ENCODE results near the gene HES2. TPM values are rescaled to one million over a fixed set of nuclear protein-coding genes. Genes with fewer than 3 reads are reported as not detected.

Gene HES2
- total and polyA plus RNA-seq, 9 of the 15 experiments (the other 6 are each of a cell fraction or from before 2014, with no cell fraction given), result 0.05 to 0.18 (median 0.07) TPM; not detected in 4

DNA sequence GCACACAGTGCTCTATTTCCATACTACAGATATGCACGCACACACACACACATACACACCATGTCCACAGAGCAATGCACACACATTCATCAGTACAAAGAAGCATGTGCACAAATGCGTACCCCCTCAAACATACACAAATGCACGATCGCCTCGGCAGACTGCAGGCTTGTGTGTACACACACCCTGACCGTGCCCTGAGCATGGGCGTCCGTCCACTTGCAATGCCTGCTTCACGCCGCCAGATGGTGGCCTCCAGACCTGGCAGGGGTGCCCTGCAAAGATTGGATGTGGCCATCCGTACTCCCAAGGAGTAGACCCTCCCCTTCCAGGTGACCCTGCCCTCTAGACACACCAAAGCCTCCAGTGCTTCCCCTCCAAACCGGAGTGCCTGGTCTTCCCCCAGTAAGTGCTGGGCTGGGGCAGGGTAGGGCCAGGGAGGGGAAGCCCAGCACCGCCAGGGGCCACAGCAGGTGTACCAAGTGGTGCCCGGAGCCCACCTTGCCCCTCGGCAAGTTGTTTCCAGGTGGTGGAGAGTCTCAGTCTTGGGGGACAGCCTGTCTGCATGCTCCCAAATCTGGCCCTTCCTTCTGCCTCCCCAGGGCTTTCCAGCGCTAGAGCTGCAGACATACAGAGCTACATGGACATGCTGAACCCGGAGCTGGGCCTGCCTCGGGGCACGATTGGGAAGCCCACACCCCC lies 25.5 kb upstream of the HES2 start:
- peak; percentile 80 for FAIRE-seq
- ChIA-PET POLR2A (interaction anchor here (0.7 to 1.4 kb wide), 2 partner anchors 12 to 440 kb away, joined by 3 to 4 read pairs; no protein-coding TSS in a partner anchor), CTCF (ENCODE audit: low intra/inter-chr PET ratio) (interaction anchor here (1.1 kb wide), 1 partner anchor 201 kb away, joined by 4 read pairs; no protein-coding TSS in a partner anchor)
- no peak overlapping the region for H2AFZ ChIP-seq (ENCODE audit: low read depth, low read length)
- H3K27ac ChIP-seq (ENCODE audit: extremely low read depth, low read depth, low read length), result no peak overlapping the region
- H3K9me3 ChIP-seq (replicated peaks; ENCODE audit: control insufficient read depth, insufficient read depth, low read depth, low read length), result no peaks in the 10 kb centered on the region
- peaks cover 33% of the 10 kb centered on the region for H4K20me1 ChIP-seq (replicated peaks; ENCODE audit: control insufficient read depth, insufficient read depth, low read length)
- H3K79me2 ChIP-seq (ENCODE audit: control insufficient read depth, insufficient read depth, low read length), result no peaks in the 10 kb centered on the region
- no peak overlapping the region for H3K4me2 ChIP-seq (ENCODE audit: insufficient read depth, low read length)
- peaks cover 43 to 76% of the 10 kb centered on the region in 2 experiments; a peak in 4 of 5 replicates for H3K27me3 ChIP-seq (ENCODE audit: control insufficient read depth in 2 of 2, insufficient read depth in 2 of 2, low read length in 2 of 2)
- BruUV-seq (replicated peaks), result no TSS peak
- no peak overlapping the region for H3K9ac ChIP-seq (ENCODE audit: insufficient read depth in 1 of 2, low read depth in 2 of 2, low read length in 2 of 2)
- intact Hi-C loops (cut with micrococcal nuclease) (no loop called here), in situ Hi-C loops (cut with MboI) (no loop called here)
- WGBS (ENCODE audit: insufficient coverage, low coverage, missing lambda C conversion rate), result 9% methylated on average over 19 of the region's 19 CpGs
- H3K9me1 ChIP-seq (ENCODE audit: control insufficient read depth, insufficient read depth, low read length), result peaks cover 5% of the 10 kb centered on the region
- peaks cover 0 to 57% of the 10 kb centered on the region in 2 experiments; a peak in 2 of 5 replicates for H3K4me1 ChIP-seq (replicated peaks in 1 of 2; ENCODE audit: control insufficient read depth in 2 of 2, insufficient read depth in 2 of 2, low read length in 2 of 2)
- peak in 2 of 4 experiments; percentile 39 to 64 for DNase-seq (ENCODE audit: extremely low read depth in 1 of 4, low spot score in 3 of 4)
- no peaks in the 10 kb centered on the region; the same call in 2 of the 3 replicates for H3K36me3 ChIP-seq (ENCODE audit: control insufficient read depth, insufficient read depth, low read length)
- no peak overlapping the region for H3K4me3 ChIP-seq
- ATAC-seq, result peak; percentile 53
- TF ChIP-seq ZNF212 (CRISPR knock-in tag; IDR thresholded peaks at IDR 0.05), result no peak
- TF ChIP-seq SLC30A9 (CRISPR knock-in tag; IDR thresholded peaks at IDR 0.05), result no peak
- no peak for TF ChIP-seq ZHX1 (conservative IDR thresholded peaks at IDR 0.05; ENCODE audit: low read length)
- no peak for TF ChIP-seq ZNF79 (CRISPR knock-in tag; IDR thresholded peaks at IDR 0.05; ENCODE audit: low read depth)
- TF ChIP-seq, protein P1, sequence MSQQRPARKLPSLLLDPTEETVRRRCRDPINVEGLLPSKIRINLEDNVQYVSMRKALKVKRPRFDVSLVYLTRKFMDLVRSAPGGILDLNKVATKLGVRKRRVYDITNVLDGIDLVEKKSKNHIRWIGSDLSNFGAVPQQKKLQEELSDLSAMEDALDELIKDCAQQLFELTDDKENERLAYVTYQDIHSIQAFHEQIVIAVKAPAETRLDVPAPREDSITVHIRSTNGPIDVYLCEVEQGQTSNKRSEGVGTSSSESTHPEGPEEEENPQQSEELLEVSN (IDR thresholded peaks at IDR 0.05; ENCODE audit: borderline replicate concordance in 1 of 2, extremely low read depth in 1 of 2, insufficient read depth in 1 of 2, insufficient read length in 1 of 2, low read depth in 1 of 2, low read length in 1 of 2, poor library complexity in 1 of 2, severe bottlenecking in 1 of 2), result no peak
- TF ChIP-seq ATF4 (CRISPR knock-in tag; IDR thresholded peaks at IDR 0.05), result no peak
- no peak for TF ChIP-seq COPS2 (conservative IDR thresholded peaks at IDR 0.05)
- no peak for TF ChIP-seq ZEB2 (IDR thresholded peaks at IDR 0.05)
- no peak for TF ChIP-seq ZNF197 (CRISPR knock-in tag; IDR thresholded peaks at IDR 0.05; ENCODE audit: low read depth)
- TF ChIP-seq, protein P2, sequence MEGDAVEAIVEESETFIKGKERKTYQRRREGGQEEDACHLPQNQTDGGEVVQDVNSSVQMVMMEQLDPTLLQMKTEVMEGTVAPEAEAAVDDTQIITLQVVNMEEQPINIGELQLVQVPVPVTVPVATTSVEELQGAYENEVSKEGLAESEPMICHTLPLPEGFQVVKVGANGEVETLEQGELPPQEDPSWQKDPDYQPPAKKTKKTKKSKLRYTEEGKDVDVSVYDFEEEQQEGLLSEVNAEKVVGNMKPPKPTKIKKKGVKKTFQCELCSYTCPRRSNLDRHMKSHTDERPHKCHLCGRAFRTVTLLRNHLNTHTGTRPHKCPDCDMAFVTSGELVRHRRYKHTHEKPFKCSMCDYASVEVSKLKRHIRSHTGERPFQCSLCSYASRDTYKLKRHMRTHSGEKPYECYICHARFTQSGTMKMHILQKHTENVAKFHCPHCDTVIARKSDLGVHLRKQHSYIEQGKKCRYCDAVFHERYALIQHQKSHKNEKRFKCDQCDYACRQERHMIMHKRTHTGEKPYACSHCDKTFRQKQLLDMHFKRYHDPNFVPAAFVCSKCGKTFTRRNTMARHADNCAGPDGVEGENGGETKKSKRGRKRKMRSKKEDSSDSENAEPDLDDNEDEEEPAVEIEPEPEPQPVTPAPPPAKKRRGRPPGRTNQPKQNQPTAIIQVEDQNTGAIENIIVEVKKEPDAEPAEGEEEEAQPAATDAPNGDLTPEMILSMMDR (IDR thresholded peaks at IDR 0.05 in 2 of 3, conservative IDR thresholded peaks at IDR 0.05 in 1 of 3; ENCODE audit: insufficient read depth in 2 of 3, low read depth in 1 of 3, low read length in 3 of 3), result peak; percentile 56 to 73 (median 70)
- peak in 1 of 2 experiments; percentile 38; a peak in 1 of 4 replicates for TF ChIP-seq NRF1 (conservative IDR thresholded peaks at IDR 0.05 in 1 of 2, IDR thresholded peaks at IDR 0.05 in 1 of 2)
- peak in 1 of 2 experiments; percentile 65; a peak in 2 of 4 replicates for TF ChIP-seq RAD21 (CRISPR knock-in tag; conservative IDR thresholded peaks at IDR 0.05 in 1 of 2, IDR thresholded peaks at IDR 0.05 in 1 of 2)
- no peak for TF ChIP-seq EP400 (IDR thresholded peaks at IDR 0.05)

Measured in K562 (cell line).